COLO829 (cell line): ENCODE results near the gene SNED1.
"Not testable (repeated sequence)": the region's sequence is repeated elsewhere in the genome, so short reads cannot be mapped to it uniquely, and the experiment has no call there.

Experiments
- DNase-seq: peaks from one replicate; pipeline ENCODE4 v3.0.0; 2012; ENCODE audit warnings: low spot score

SNED1 gene

GRCh38 chr2:240972636-240973521, 25.5 kb upstream of the SNED1 start:
- no peak for DNase-seq

- DNase-seq: no peak
These were observed 23.4 kb upstream of the SNED1 start for GRCh38 chr2:240974771-240975572.

DNA sequence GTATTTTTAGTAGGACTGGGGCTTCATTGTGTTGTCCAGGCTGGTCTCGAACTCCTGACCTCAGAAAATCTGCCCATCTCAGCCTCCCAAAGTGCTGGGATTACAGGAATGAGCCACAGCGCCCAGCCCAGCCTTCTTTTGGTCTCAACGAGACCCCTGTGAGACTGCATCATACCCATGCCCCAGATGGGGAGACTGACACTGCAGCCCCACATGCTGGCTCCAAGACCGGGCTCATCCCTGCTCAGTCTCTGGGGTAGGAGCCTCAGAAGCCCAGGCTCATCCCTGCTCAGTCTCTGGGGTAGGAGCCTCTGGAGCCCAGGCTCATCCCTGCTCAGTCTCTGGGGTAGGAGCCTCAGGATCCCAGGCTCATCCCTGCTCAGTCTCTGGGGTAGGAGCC, 22.5 kb upstream of the SNED1 start:
- not testable (repeated sequence) for DNase-seq

- DNase-seq: no peak
These were observed 17.1 kb upstream of the SNED1 start for GRCh38 chr2:240981280-240981679.

DNA sequence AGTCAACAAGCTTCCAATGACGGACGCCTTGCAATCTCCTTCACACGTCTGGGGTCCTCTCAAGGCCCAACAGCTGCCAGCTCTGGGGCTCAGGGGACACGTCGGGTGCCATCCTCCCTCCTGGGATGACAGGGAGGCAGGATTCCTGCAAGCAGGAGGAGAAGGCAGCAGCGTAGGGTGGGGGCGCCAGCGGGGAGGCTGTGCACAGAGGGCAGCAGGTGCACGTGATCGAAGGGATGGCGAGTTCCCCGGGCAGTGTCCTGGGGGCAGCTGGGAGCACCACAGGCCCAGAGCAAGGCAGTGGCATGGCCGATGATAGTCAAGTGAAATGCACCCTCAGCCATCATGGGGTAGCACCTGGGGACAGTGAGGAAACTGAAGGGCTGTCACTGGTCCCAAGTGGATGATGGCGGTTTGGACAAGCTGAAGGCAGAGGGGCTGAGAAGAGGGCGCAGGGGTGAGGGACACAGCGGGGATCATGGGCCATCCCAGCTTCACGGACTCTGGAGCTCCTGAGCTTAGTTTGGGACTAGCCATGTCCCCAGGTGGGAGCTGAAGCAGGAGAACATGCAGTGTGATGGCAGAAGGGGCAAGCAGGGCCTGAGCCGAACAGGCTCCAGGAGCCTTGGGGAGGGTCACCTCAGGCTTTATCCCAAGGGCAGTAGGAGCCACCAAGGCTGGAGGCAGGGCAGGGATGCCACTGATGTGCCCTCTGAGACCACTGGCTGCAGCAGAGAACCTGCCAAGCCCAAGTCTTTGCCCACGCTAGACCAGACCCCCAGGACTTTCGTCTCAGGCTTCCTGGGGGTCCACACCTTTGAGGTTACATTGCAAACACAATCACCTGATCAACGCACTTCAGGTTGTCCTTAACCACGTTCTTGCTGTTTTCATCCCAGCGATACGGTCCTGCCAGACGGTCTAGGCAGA, 16.3 kb upstream of the SNED1 start:
- DNase-seq: no peak

DNA sequence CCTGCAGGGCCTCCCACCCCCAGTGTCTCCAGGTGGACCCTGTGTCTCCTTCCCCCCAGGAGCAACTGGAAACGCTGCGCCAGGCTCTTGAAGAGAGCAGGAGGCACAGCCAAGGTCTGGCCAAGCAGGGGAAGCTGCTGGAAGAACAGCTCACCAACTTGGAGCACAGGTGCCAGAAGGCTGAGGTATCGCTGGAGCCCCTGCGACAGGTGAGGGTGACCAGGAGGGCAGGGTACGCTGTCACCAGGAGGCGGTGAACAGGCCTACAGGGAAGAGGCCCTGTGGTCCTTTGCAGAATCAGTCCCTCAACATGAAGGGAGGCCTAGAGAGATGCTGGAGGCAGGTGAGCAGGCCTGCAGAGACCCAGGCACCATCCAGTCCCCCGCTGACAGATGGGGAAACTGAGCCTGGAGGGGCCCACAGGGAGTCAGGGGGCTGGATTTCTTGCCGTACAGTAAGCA, 15.6 kb upstream of the SNED1 start:
- no peak for DNase-seq

DNA sequence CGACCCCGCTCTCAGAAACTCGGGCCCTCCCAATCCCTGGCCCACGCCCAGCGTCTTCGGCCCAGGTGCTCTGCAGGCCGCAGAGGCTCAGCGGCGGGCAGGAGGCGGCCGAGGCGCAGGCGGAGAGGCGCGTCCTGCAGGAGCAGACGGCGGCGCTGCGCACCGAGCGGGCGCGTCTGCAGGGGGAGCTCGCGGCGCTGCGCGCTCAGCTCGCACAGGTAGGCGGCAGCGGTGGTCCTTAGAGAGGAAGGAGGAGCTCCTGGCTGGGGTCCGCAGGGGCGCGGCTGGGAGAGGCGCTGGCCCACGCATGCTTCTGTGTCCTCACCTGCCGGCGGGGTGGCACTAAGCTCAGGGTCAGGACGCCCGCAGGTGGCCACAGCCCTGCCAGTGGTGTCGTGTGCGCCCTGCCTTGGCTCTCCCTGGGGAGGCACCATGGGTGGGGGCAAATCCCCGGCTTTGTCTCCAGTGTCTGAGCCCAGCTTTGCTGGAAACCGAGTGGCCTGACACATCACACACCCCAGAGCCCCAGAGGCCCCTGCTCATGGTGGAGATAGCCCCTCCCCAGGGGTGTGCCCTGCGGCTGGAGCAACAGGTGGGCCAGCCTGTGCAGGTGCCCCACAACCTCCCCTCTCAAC, 14.9 kb upstream of the SNED1 start:
- DNase-seq: no peak

- no peak for DNase-seq
These were observed 14.4 kb upstream of the SNED1 start for GRCh38 chr2:240983996-240984498.

GRCh38 chr2:240985881-240986786, 12.3 kb upstream of the SNED1 start:
- no peak for DNase-seq

DNA sequence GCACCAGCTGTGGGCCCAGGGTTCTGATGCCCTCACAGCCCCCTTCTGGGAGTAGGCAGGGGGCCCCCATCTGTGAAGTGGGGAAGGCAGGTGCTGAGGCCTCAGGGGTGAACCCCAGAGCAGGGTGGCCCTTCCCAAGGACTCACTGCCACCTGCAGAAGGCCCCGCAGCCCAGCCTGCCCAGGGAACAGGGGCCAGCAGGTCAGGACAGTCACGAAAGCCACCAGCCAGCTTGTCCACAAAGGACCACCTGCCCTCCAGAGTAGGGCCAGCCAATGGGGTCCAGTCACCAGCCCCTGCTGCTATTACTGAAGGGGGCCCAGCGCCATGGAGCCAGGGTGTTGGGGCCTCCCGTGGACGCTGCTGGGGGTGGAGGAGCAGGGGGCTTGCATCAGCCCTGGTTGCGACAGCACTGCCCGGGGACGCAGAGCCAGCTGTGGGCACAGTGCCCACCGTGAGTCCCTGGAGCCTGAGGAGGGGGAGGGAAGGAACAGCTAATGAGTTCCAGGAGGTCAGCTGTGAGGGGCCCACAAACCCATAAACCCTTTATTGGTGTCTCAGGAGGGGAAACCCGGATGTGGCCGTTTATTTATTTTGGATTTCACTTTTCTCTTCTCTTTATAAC, 11.5 kb upstream of the SNED1 start:
- no peak for DNase-seq

DNA sequence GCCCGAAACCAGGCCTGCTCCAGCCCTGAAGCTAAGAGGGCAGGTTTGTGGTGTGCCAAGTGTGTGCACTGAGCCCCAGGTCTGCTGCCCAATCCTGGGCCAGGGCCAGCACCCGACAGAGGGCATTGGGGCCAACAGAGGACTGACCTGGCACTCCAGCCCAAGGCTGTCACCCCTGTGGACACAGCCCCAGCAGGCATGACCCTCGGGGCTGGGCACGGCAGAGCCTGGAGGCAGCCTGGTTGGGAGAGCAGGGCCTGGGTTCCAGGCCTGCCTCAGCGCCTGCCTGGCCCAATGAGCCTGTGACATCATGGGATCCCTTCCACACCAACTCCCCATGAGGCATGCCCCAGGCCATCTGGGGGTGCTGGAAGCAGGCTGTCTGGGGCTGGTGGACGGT, 10.8 kb upstream of the SNED1 start:
- no peak for DNase-seq

DNA sequence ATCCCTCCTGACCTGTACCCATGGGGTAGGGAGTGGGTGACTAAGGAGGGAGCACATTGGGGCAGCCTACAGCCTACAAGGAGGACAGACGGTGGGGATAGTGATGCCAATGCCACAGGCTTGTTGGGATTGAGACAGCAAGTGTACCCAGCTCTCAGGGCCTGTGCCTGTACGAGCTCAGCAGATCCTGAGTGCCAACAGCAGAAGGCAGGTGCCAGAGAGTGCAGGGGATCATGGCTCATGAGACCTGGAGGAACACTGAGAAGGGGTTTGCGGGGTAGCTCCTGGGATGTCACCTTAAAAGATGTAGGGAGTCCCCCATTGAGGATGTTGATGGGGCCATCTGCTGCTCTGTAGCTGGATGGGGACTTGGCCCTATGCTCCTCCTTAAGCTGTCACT, 10.3 kb upstream of the SNED1 start:
- DNase-seq: no peak

DNA sequence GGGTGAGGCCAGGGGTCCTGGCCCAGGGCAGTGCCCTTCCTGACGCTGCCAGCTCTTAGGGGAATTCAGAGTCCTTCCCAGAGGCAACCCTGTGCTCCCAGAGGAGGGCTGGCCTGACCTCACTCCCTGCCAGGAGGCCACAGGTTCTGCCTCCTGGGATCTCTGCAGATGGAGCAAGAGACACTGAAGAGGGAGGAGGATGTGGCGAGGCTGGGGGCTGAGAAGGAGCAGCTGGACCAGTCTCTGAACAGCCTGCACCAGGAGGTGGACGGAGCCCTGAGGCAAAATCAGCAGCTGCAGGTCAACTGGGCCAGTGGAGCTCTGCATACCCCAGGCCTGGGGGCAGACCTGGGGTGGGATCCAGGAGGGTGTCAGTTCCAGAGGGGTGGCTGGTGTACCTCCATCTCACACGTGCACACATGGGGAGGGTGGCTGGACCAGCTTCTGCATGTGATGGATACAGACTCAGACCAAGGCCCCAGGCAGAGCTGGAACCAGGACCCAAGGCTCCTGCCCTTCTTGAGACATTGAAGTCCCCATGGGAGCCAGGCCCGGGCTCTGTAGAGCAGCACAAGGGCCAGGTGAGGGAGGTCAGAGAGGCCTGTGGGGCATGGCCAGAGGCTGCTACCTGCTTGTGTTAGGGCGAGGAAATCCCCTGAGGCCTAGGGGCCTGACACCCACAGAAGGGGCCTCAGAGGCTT, 9.7 kb upstream of the SNED1 start:
- no peak for DNase-seq

DNA sequence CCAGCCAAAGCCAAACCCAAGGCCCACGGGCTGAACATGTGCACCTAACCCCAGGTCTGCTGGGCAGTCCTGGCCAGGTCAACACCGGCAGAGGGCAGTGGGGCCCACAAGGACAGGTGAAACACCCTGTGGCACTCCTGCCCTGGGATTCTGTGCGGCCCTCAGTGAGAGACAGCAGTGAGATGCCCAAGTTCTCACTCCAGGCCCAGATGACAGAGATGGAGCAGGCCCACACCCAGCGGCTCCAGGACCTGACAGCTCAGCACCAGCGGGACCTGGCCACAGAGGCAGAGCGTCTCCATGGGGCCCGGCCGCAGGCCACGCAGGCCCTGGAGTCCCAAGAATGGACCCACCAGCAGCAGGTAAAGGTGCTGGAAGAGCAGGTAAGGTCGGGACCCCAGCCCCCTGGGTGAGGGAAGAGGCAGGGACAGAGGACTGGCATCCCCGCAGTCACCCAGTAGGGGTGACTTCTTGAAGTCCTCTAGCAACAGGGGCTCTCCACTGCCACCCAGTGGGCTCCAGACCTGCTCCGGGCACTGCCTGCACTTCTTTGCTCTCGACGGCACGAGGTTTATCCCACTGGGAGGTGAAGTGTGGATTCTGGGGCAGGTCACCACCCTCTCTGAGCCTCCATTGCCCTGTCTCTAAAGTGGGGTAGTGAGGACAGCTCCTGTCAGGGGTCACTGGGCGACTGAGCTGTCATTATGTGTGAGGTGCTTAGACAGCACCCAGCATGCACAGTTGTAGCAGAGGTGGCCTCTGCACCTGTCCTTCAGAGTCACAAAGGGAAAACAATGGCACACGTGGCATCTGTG, 8.8 kb upstream of the SNED1 start:
- no peak for DNase-seq

- no peak for DNase-seq
These were observed 8.2 kb upstream of the SNED1 start for GRCh38 chr2:240990266-240990529.

GRCh38 chr2:240990726-240991377, 7.6 kb upstream of the SNED1 start:
- no peak for DNase-seq

GRCh38 chr2:240991378-240992263, 6.8 kb upstream of the SNED1 start:
- DNase-seq: peak; percentile 74
